NCI-H146 treated with DMSO at 0.1 percent for 48 hours (cell line): Measurements from ENCODE around the gene MAD1L1.
"Not testable (repeated sequence)": the region's sequence is repeated elsewhere in the genome, so short reads cannot be mapped to it uniquely, and the experiment has no call there.

Source experiments
- DNase-seq: peaks from one replicate; lab custom pipeline; 2025; ENCODE audit not compliant: unreplicated experiment; lab: John Stamatoyannopoulos, UW

The MAD1L1 gene

DNA sequence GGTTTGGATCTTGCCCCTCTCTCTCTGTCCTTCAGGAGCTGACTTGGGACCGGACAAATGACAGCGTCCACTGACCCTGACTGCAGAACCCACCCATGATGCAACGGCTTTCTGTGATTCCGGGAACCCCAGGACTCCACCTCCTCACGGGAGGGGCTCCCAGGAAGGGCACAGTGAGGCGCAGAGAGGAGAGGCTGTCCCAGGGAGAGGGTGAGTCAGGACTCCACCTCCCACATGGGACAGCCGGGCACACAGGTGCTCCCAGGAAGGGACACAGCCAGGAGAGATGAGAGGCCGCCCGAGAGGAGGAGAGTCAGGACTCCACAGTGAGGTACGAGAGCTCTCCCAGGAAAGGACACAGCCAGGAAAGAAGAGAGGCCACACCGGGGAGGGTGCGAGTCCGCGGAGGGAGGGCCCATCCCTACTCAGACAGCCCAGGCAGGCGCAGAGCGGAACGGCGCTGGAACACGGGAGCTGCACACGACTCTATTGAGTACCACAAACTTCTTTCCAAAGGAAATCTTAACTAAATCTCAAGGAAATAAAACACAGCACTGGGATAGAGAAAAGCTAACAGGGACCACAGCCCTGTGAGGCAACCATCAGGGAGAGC, 162.5 kb downstream of the MAD1L1 start:
- DNase-seq = no peak

DNA sequence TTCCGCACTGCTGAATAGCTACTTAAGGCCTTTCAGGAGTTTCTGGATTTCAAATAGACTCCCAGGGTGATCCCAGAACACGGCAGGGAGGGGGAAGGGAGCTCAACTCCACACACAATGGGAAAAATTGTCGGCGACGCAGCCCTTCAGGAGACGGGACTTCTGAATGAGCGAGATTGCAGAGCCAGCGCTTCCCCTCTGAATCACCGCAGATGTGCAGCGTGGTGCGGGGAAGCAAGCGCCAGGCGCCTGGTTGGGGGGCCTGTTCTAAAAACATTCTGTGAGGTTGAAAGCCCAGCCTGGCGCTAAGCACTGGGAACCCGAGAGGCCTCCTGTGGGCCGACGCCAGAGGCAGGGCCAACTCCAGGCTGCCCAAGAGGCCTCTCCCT, 163.3 kb downstream of the MAD1L1 start:
- no peak for DNase-seq

DNA sequence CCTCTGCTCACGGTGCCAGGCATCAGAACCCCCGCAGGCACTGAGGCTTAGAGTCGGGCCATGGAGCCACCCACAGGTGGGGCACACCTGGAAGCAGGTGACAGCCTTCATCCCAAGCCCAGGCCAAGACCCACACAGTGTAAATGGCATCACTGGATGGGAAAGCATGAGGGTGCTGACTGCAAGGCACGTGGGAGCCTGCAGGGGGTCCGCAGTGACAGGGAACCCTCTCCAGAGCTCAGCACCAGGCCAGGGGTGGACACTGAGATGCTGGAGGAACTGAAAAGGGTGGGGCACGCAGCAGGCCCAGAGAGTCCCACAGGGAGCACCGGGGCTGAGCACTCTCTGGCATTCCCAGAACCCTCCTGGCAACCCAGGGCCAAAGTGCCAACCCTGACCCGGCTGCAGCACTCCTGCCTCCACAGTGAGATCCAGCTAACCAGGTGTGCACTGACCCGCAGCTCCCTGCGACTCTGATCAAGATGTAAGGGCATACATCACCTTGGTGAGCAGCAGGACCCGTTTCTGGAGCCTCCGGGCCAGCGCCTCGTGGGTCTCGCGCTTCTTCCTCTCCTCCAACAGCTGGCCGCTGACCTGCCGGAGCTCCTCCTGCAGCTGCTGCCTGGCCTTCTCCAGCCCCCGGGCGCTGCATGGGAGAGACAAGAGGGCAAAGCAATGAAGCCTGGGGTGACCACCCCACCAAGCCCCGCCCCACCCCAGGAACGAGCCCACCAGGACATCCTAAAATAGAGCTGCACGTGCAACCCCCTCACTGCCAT, 163.9 kb downstream of the MAD1L1 start:
- no peak for DNase-seq

DNA sequence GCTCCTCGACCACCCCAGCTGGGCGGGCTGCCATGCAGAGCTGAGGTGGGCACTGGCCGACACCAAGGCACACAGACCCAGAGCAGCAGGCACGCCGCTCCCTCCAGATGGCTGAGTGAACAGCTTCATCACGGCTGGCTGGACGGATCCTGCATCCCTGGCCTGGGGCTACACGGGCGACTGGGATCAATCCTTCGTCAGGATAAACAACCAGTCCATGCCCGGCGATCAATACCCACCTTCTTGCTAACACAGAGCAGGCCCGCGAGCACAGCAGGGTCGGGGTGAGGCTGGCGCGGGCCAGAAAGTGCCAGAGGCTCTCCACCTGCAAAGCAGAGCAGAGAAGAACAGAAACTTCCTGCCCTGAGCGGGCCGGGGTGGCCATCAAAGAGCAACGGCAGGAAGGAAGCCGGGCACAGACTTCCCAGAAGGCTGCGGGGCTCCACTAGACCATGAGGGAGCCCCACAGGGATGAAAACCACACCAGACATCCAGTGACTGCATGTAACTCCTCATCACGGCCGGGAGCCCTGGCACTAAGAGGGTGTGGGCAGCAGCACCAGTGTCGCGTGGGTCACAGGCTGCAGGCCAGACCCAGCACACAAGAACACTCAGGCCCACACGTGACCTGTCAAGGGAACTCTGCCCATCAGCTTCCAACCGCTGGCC, 166.4 kb downstream of the MAD1L1 start:
- no peak for DNase-seq

DNA sequence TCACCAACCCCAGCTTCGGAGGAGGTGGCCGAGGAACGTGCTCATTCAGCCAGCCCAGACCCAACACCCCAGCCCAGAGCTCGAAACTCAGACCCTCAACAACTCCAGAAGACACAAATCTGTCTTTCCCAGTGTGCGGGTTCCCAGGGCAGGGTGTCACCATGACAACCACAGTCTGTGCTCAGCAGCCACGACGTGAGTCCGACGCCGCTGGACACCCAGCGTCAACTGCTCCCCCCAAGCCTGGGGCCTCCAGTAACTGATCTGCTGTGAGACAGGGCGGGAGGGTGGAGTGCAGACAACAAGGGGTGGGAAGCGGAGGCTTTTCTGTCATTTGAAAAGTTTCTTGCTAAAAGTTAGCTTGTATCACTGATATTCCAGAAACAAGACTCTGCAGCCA, 167.2 kb downstream of the MAD1L1 start:
- no peak for DNase-seq

DNA sequence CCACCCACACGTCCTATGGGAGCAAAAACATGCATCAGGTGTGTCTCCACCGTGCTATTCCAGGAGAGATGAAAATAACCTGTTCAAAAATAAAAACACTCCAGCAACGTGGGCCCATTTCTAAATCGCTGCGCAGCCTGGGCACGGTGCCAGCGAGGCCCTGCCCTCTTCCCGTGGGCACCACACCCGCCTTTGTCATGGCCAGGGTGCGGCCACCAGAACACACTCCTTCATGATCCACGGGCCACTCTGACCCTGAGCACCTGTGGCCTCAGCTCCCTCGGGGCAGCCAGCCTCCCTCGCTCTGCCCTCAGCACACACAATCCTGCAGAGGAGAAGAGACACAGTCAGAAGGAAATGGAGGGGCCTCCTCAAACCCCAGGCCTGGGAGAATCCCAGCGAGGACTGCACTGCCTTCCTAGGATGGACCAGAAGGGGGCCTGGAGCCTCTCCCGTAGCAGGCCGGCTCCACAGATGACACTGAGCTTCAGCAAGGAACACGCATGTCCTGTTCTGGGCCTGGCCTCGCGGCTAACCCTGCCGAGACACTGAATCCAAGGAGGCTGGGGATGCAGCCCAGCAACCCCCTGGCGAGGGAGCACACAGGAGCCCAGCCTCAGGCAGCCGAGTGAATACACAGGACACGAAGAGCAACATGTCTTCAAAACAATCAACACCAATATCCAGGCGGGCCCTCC, 169.0 kb downstream of the MAD1L1 start:
- DNase-seq = no peak

DNA sequence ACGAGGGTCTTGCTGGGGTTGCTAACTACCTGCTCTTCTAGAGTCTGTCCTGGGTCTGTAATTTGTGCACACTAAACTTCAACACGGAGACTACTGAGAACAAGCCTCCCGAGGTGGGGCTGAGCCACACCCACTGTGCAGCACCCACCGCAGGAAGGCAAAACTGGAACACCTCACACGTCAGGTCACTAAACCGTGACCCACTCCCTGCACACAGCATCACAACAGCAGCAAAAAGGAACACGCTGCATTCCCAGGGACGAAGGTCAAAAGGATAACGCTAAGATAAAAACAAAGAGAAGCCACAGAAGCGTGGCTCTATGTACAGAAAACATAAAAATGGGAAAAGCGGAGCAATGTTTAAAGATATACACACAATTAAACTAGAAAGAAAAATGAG, 170.1 kb downstream of the MAD1L1 start:
- no peak for DNase-seq

DNA sequence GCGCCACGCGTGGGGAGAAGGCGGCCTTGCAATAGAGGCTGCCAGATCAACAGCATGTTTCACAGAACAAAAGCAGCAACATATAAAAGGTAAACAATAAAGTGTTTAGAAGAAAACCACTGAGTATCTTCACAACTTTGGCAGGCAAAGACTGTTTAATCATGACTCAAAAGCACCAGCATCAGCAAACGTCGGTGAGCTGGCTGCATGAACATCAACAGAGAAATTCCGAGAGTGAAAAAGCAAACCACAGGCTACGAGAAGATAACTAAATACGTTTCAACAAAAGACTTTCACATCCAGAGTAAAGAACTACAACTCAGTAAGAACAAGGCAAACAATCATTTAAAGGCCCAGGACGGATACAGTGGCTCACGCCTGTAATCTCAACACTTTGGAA, 172.0 kb downstream of the MAD1L1 start:
- DNase-seq = no peak

DNA sequence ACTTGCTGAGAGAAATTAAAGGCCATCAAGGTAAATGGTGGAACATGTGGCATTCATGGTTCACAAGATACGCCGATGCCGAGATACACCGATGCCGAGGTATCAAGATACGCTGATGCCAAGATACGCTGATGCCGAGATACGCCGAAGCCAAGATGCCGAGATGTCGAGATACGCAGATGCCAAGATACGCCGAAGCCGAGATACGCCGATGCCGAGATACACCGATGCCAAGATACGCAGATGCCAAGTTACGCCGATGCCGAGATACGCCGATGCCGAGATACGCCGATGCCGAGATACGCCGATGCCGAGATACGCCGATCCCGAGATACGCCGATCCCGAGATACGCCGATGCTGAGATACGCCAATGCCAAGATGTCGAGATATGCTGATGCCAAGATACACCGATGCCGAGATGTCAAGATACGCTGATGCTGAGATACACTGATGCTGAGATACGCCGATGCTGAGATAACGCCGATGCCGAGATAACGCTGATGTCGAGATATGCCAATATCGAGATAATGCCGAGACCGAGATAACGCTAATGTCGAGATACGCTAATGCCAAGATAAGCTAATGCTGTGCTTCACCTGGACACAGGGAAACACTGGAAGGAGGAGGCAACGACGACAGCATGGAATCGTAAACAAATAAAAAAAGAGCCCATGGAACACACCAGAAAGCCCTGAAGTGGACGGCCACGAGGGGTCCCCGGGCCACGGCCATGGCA, 172.6 kb downstream of the MAD1L1 start:
- DNase-seq = no peak

DNA sequence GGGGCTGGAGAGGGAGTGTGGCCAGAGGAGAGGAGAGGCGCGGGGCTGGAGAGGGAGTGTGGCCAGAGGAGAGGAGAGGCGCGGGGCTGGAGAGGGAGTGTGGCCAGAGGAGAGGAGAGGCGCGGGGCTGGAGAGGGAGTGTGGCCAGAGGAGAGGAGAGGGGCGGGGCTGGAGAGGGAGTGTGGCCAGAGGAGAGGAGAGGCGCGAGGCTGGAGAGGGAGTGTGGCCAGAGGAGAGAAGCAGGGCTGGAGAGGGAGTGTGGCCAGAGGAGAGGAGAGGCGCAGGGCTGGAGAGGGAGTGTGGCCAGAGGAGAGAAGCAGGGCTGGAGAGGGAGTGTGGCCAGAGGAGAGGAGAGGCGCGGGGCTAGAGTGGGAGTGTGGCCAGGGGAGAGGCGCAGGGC, 174.5 kb downstream of the MAD1L1 start:
- not testable (repeated sequence) for DNase-seq

DNA sequence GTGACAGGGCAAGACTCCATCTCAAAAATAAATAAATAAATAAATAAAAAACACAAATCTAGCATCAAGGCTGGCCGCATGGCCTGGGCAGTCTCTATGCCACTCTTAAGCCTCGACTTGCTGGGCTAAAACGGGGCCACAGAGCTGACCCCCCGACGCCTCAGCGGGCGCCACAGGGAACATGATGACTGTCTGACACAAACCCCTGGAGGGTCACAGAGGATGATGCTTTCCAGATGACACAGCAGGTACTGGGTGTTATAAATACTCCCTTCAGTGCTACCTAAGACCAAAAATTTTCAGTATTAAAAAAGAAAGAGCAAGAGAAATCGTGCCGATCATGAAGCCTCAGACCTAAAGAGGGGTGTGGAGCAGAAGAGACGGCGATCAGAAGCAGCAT, 176.8 kb downstream of the MAD1L1 start:
- no peak for DNase-seq

DNA sequence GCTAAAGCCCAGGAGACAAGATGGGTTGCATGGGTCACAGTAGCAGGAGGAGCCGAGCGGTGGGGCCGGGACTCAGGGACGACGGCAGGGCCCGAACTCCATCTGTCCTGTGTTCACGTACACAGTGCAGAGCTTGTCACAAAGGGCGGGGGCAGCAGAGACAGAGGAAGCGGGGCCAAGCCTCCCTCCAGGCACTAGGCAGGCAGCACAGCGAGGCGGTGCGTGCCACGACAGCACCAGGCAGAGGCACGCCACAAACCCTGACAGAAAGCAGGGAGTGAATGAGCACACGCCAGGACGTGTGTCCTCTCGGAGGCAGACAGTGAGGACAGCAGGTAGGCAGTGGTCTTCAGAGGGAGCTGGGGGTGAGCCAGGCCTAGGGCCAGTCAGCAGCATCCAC, 177.8 kb downstream of the MAD1L1 start:
- no peak for DNase-seq

DNA sequence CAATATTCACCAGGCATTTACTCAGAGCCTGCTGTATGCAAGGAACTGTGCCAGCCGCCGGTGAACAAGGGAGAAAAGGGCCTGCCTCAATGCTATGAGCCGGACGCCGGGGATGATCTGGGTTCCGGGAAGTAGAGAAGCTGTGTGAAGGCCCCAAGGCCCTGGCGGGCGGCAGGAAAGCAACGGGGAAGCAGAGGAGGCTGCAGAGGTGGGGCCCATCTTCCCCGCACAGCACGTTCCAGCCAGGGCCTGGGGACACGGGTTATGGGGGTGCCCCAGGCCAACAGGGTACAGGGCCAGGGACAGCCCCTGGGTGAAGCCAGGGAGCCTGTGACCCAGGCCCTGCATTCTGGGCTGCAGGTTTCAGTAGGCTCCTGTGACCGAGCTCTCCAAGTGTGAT, 179.3 kb downstream of the MAD1L1 start:
- no peak for DNase-seq

DNA sequence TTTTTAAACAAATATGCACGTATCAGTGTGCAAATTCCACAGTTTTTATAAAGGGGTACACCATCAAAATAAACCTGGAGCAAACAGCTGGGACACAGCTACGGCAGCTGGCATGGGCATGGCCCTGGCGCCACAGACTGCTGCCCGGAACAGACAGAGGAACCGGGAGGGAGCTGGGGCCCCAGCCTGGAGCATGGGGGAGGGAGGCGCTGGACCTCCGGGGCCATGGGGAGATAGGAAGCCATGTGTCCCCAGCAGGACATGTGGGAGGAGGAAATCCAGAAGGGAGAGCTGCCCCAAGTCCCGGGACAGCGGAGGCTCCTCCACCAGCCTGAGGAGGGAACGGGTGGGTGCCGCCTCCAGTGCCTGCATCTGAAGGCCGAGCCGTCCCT, 180.1 kb downstream of the MAD1L1 start:
- DNase-seq = no peak

DNA sequence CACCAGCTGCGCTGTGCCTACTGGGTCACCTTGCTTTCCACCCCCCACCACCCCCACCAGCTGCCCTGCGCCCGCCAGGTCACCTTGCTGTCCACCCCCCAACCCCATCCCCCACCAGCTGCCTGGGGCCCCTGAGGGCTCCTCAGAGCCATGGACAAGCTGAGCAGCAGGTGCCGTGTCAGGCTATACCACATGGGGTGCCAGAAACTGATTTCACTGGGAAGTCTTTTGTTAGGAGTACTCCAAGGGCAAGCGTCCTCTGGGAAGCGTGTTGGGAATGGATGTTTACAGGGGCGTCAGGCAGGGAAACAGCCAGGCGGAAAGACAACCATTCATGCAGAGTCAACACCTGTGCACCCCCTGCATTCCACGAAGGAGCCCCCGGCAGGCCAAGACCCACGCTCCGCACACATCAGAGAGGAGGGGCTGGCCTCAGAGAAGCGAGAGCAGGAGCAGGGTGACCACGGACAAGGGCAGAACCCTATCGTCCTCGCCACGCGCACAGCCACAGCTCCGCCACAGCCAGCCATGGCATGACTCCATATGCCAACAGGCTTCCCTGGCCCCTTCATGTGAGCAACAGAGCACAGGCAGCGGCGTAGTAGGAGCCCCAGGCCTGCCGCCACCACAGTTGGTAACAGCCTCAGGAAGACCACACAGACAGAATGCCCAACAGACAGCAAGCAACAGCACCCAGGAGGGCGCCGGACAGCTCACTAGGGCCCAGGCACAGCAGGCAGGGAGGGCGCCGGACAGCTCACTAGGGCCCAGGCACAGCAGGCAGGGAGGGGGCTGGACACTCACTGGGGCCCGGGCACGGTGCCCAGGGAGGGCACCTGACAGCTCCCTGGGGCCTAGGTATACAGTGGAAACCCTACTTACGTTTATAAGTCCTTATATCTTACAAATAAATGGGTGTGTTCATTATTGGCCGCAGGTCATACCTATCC, 180.8 kb downstream of the MAD1L1 start:
- no peak for DNase-seq

DNA sequence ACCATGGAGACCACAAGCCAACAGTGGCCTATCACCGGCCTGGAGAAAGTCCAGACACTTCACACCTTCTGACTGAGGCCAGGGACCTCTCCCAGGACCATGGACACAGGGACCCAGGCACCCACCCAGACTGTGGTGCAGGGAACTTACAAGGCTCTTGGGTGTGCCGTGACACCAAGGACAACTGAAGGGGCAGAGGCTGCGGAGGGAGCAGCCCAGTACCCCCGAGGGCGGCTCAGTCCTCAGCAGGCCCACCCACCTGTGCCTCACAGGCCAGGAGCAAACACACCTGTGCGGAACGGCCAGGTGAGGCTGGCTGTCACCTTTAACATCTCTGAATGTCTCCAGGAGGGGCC, 182.3 kb downstream of the MAD1L1 start:
- no peak for DNase-seq

DNA sequence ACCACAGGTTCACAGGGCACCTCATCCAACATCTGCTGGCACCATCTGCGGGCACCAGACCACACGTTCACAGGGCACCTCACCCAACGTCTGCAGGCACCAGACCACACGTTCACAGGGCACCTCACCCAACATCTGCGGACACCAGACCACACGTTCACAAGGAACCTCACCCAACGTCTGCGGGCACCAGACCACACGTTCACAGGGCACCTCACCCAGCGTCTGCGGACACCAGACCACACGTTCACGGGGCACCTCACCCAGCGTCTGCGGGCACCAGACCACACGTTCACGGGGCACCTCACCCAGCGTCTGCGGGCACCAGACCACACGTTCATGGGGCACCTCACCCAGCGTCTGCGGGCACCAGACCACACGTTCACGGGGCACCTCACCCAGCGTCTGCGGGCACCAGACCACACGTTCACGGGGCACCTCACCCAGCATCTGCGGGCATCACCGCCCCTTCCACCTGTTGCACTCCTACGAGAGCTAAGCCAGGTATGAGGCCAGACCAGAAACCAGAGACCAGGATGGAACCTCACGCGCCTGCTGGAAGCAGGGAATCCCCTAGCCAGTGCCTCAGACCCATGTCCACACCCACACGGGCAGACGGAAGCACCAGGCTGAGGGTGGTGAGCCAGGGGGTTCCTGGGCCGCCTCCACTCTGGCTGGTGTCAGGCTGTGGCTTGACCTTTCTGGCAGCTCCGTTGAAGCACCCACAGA, 182.8 kb downstream of the MAD1L1 start:
- DNase-seq = no peak

DNA sequence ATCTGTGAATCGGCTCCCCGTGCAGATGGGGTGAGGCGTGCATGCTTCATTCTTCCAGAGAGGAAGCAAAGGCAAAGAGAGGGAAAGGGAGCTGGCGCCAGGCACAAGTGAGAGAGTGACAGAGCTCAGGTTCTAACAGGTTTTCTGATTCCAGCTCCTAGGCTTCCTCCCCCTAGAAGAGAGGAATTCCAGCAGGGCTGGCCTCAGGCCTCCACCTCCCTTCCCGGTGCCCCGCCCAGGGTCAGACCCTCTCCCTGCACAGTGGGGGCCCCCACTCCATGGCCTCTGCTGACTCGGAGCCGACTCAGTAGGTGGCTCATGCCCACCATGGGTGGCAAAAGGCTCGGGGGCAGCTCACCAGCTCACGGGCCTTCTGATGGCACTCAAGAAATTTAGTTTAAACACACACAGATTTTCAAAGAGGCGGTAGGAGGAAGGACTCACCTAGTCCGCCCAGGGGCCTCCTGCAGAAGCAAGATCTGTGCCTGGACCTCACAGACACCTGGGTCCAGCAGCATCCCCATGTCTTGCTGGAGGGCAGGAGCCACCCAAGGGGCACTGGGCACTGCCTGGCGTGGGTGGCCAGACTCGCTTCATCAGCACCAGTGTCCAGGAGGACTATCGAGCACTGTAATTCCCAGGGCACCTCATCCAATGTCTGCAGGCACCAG, 183.5 kb downstream of the MAD1L1 start:
- no peak for DNase-seq

DNA sequence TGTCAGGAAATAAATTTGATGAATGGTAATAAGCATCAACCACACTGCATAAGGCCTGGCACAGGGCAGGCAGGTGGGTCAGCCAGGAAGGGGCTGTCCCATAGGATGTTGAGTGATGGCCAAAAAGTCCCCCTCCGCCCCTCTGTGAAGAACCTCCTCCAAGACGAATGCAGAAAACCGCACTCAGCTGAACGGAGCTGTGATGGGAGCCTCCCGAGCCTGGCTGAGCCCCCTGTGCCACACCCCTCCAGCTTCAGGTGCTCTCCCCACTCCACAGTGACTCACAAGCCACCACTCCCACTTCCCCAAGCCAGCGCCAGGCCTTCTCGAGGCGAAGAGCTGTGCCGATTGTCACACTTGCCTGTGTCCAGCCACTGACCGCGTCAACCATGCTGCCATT, 184.2 kb downstream of the MAD1L1 start:
- DNase-seq = no peak
